HCT116 (cell line): ENCODE measurements around the gene ALX4.

Source experiments
- POLR2AphosphoS5 ChIP-seq: IDR thresholded peaks from 2 replicates; pipeline ENCODE4 v1.6.1; 2011; ENCODE audit warnings: mild to moderate bottlenecking, low read depth, low read length, moderate library complexity
- TF ChIP-seq, protein P1 (sequence below): IDR thresholded peaks from 2 replicates; pipeline ENCODE4 v1.6.1; 2012
- TF ChIP-seq, protein P2 (sequence below): IDR thresholded peaks from 2 replicates; pipeline ENCODE4 v1.6.1; 2012; ENCODE audit warnings: low read depth
- TF ChIP-seq, protein P3 (sequence below): IDR thresholded peaks from 2 replicates; pipeline ENCODE4 v1.6.1; 2011; ENCODE audit warnings: mild to moderate bottlenecking, low read length, moderate library complexity; ENCODE audit not compliant: insufficient replicate concordance; ENCODE audit errors: extremely low read depth
- TF ChIP-seq, protein P4 (sequence below), 3 experiments: fragments of 200-600 bp in 1 of 3; sonication (generic) in 1 of 3; IDR thresholded peaks in 2 of 3; conservative IDR thresholded peaks in 1 of 3; 2 replicates each; pipeline ENCODE4 v1.5.1; 2012 to 2017; ENCODE audit warnings: low read depth in 2 of 3, low read length in 2 of 3, antibody characterized with exemption in 1 of 3, borderline replicate concordance in 1 of 3, control low read depth in 1 of 3, mild to moderate bottlenecking in 1 of 3, mixed read lengths in 1 of 3, mixed run types in 1 of 3, moderate library complexity in 1 of 3; ENCODE audit not compliant: insufficient read depth in 1 of 3

DNA sequence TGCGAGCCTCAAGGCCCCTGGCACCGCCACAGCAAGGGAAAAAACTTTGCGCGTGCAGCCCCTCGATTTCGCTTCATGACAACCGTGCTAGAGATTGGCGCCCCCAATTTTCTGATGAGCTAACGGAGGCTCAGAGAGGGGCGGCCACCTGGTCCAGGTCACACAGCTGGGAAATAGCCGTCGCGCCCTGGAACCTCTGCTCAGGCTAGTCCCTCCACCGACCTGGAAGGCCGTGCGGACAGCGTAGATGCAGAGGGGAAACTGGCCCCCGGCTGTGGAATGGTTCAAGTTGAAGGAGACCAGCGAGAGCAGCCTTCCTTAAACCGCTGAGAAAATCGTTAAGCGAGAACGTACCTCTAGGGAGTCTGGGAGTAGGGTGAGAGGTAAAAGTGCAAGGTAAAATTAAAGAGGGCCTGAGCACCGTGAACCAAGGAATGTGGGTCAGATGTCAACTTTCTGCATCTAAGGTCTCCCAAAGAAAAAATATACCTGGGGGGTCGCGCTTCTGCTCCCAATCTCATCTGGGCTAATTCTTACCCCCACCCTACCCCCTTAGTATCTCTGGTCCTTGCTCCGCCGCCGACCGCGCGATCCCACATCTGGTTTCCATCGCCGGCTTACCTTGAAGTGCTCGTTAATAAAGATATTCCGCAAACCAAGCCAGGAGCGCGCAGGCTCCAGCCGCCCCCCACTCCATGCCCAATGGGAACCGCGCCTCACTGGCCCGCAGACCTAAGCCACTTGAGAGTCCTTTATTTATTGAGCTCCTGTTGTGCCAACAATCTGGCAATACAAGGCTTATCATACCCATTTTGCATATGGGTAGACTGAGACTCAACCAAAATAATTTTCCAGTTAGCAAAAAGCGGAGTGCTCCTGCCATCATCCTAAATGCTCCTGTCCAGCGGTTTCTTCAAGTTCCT is 1.7 kb upstream of the ALX4 start:
- TF ChIP-seq, protein P1, sequence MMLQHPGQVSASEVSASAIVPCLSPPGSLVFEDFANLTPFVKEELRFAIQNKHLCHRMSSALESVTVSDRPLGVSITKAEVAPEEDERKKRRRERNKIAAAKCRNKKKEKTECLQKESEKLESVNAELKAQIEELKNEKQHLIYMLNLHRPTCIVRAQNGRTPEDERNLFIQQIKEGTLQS, result no peak
- TF ChIP-seq, protein P2, sequence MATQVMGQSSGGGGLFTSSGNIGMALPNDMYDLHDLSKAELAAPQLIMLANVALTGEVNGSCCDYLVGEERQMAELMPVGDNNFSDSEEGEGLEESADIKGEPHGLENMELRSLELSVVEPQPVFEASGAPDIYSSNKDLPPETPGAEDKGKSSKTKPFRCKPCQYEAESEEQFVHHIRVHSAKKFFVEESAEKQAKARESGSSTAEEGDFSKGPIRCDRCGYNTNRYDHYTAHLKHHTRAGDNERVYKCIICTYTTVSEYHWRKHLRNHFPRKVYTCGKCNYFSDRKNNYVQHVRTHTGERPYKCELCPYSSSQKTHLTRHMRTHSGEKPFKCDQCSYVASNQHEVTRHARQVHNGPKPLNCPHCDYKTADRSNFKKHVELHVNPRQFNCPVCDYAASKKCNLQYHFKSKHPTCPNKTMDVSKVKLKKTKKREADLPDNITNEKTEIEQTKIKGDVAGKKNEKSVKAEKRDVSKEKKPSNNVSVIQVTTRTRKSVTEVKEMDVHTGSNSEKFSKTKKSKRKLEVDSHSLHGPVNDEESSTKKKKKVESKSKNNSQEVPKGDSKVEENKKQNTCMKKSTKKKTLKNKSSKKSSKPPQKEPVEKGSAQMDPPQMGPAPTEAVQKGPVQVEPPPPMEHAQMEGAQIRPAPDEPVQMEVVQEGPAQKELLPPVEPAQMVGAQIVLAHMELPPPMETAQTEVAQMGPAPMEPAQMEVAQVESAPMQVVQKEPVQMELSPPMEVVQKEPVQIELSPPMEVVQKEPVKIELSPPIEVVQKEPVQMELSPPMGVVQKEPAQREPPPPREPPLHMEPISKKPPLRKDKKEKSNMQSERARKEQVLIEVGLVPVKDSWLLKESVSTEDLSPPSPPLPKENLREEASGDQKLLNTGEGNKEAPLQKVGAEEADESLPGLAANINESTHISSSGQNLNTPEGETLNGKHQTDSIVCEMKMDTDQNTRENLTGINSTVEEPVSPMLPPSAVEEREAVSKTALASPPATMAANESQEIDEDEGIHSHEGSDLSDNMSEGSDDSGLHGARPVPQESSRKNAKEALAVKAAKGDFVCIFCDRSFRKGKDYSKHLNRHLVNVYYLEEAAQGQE, result no peak
- TF ChIP-seq, protein P3, sequence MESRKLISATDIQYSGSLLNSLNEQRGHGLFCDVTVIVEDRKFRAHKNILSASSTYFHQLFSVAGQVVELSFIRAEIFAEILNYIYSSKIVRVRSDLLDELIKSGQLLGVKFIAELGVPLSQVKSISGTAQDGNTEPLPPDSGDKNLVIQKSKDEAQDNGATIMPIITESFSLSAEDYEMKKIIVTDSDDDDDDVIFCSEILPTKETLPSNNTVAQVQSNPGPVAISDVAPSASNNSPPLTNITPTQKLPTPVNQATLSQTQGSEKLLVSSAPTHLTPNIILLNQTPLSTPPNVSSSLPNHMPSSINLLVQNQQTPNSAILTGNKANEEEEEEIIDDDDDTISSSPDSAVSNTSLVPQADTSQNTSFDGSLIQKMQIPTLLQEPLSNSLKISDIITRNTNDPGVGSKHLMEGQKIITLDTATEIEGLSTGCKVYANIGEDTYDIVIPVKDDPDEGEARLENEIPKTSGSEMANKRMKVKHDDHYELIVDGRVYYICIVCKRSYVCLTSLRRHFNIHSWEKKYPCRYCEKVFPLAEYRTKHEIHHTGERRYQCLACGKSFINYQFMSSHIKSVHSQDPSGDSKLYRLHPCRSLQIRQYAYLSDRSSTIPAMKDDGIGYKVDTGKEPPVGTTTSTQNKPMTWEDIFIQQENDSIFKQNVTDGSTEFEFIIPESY, result no peak
- TF ChIP-seq, protein P4, sequence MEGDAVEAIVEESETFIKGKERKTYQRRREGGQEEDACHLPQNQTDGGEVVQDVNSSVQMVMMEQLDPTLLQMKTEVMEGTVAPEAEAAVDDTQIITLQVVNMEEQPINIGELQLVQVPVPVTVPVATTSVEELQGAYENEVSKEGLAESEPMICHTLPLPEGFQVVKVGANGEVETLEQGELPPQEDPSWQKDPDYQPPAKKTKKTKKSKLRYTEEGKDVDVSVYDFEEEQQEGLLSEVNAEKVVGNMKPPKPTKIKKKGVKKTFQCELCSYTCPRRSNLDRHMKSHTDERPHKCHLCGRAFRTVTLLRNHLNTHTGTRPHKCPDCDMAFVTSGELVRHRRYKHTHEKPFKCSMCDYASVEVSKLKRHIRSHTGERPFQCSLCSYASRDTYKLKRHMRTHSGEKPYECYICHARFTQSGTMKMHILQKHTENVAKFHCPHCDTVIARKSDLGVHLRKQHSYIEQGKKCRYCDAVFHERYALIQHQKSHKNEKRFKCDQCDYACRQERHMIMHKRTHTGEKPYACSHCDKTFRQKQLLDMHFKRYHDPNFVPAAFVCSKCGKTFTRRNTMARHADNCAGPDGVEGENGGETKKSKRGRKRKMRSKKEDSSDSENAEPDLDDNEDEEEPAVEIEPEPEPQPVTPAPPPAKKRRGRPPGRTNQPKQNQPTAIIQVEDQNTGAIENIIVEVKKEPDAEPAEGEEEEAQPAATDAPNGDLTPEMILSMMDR (IDR thresholded peaks at IDR 0.05 in 2 of 3, conservative IDR thresholded peaks at IDR 0.05 in 1 of 3; ENCODE audit: borderline replicate concordance in 1 of 3, insufficient read depth in 1 of 3, low read depth in 2 of 3, low read length in 2 of 3), result no peak
- no peak for TF ChIP-seq POLR2AphosphoS5
